SK-N-SH treated with all-trans-retinoic acid at 6 μM for 48 hours (cell line): ENCODE measurements around the gene SLC33A1.

ENCODE experiments used
- PPARA ChIP-seq: fragments of 250-450 bp; sonication (Bioruptor Pico); IDR thresholded peaks from 2 replicates; pipeline ENCODE4 v1.5.0; 2020; ENCODE audit warnings: mild to moderate bottlenecking, borderline replicate concordance
- ZFP30 ChIP-seq: fragments of 450-650 bp; formaldehyde crosslinking; IDR thresholded peaks from 2 replicates; pipeline ENCODE4 v1.5.0; 2022; ENCODE audit warnings: mild to moderate bottlenecking, moderate library complexity
- TF ChIP-seq, protein P1 (sequence below): fragments of 250-450 bp; sonication (Bioruptor Pico); IDR thresholded peaks from 2 replicates; pipeline ENCODE4 v1.5.1; 2021; ENCODE audit warnings: mild to moderate bottlenecking, moderate library complexity

DNA sequence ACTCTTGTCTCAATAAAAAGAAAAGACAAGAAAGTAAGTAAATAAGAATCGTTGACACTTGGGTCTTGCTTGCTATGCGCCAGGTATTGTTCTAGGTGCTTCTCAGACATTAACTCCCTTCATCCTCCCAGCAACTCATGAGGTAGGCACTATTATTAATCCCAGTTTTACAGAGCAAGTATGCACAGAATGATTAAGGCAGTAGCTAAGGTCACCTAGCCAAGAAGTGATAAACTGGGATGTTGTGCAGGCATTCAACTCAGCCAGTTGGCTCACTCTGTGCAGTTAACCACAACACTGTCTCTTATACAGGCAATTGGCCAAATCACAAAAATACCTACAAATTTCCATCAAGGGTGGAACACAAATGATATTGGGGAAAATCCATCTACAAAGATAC, 46.4 kb downstream of the SLC33A1 start:
- TF ChIP-seq PPARA (no peak), ZFP30 (no peak)
- TF ChIP-seq, protein P1, sequence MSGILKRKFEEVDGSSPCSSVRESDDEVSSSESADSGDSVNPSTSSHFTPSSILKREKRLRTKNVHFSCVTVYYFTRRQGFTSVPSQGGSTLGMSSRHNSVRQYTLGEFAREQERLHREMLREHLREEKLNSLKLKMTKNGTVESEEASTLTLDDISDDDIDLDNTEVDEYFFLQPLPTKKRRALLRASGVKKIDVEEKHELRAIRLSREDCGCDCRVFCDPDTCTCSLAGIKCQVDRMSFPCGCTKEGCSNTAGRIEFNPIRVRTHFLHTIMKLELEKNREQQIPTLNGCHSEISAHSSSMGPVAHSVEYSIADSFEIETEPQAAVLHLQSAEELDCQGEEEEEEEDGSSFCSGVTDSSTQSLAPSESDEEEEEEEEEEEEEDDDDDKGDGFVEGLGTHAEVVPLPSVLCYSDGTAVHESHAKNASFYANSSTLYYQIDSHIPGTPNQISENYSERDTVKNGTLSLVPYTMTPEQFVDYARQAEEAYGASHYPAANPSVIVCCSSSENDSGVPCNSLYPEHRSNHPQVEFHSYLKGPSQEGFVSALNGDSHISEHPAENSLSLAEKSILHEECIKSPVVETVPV (CRISPR knock-in tag): no peak
